Retinal pigment epithelial cell (primary cell): ENCODE data around the gene PYY.
"Not testable (repeated sequence)": the region's sequence is repeated elsewhere in the genome, so short reads cannot be mapped to it uniquely, and the experiment has no call there.

Experiments
- DNase-seq: peaks from one replicate; pipeline ENCODE4 v3.0.0-alpha.2; 2010; ENCODE audit warnings: low read depth
- H3K4me3 ChIP-seq: 2 replicates; pipeline ENCODE4 v1.5.1; 2011; ENCODE audit warnings: mild to moderate bottlenecking, low read length, control low read depth, moderate library complexity
- CTCF ChIP-seq: conservative IDR thresholded peaks from 2 replicates; pipeline ENCODE4 v1.5.1; 2011; ENCODE audit warnings: low read depth, low read length, control low read depth, inconsistent platforms

PYY gene

DNA sequence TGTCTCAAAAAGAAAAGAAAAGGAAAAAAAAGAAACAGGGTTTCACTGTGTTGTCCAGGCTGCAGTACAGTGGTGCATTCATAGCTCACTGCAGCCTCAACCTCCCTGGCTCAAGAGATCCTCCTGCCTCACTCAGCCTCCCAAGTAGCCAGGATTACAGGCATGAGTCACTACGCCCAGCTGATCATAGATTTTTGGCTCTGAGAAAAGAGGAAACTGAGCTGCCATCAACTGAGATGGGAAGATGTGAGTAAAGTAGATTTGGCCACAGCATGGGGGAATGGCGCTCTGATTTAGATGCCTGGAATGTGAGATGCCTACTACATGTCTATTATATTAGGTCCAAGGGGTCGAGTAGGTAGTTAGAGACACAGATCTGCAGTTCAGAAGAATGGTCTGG is 44.8 kb upstream of the PYY start:
- no peak overlapping the region for H3K4me3 ChIP-seq
- no peak for TF ChIP-seq CTCF
- no peak for DNase-seq

DNA sequence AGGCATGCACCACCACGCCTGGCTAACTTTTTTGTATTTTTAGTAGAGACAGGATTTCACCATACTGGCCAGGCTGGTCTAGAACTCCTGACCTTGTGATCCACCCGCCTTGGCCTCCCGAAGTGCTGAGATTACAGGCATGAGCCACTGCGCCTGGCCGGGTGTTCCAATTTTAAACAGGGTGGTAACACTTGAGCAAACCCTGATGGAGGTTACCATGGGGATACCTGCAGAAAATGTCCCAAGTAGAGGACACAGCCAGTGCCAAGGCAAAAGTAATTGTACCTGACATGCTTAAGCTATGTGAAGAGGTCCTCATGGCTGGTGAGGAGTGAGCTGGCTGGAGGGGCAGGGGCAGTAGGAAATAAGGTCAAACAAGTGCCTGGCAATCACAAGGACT is 43.4 kb upstream of the PYY start:
- DNase-seq, H3K4me3 ChIP-seq: not testable (repeated sequence)

DNA sequence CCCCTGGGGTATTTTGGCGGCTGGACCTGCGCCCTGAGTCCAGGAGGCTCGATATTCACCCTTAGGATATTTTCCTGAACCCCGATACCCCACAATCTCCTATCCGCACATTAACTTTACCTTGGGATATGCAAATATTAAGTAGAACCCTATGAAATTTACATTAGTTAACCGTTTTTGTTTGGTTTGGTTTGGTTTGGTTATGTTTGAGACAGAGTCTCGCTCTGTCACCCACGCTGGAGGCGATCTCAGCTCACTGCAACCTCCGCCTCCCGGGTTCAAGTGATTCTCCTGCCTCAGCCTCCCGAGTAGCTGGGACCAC is 41.4 kb upstream of the PYY start:
- no peak for TF ChIP-seq CTCF
- DNase-seq, result no peak
- no peak overlapping the region for H3K4me3 ChIP-seq

DNA sequence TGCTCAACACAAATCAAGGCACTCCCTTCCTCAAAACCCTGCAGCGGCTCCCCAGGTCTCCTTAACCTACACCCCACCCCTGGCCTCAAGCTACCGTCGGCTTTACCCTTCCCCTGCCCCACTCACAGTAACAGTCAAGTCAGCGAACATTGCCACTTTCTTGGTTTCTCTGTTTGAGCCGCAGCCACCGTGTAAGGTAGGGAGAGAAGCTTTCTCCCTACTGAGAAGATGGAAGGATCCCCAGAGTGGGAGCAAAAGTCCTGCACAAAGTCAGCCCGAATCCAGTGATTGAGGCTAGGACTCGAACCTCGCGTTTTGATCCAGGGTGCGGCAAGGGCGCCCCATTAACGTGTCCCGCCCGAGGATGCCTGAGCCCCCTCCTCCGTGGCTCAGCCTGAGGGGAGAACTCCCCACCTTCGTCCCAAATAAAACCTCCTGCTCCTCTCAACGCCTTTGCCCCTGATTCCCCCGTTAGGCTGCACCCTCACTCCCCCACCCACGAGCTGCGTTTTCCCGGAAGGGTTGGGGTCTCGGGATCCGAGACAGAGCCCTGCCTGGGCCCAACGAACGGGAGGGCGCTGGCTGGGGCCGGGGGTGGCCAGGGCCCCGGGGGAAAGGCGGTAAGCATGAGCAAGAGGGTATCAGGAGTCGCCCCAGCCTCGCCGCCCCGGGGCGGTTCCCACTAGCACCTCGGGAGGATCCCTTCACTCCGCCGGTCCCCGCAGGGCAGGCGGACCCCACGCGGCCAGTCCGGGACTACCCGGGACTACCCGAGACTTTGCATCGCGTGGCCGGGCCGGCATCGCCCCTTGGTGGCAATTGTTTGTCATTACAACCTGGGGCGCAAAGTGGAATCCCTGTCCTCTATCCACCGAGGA is 40.8 kb upstream of the PYY start:
- peak overlapping the region; percentile 33 for H3K4me3 ChIP-seq
- peak; percentile 85 for TF ChIP-seq CTCF
- no peak for DNase-seq

DNA sequence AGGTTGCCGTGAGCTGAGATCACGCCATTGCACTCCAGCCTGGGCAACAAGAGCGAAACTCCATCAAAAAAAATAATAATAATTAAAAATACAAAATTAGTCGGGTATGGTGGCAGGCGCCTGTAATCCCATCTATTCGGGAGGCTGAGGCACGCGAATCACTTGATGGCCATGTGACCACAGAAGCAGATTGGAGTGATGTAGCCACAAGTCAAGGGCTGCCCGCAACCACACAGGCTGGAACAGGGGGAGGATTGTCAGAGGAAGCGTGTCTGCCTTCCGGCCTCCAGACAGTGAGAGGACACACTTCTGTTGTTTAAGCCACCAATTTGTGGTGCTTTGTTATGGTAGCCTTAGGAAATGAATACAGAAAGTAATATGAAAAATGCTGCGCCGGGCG is 38.9 kb upstream of the PYY start:
- TF ChIP-seq CTCF, result no peak
- no peak for DNase-seq
- H3K4me3 ChIP-seq, result no peak overlapping the region

- no peak for TF ChIP-seq CTCF
- no peak overlapping the region for H3K4me3 ChIP-seq
- no peak for DNase-seq
Measured at GRCh38 chr17:43988301-43988700, 34.6 kb upstream of the PYY start.

GRCh38 chr17:43987131-43988021 is 33.6 kb upstream of the PYY start:
- TF ChIP-seq CTCF, result no peak
- no peak overlapping the region for H3K4me3 ChIP-seq
- DNase-seq, result no peak
